Measurements from ENCODE around the gene NLRC3. TPM values are rescaled to one million over a fixed set of nuclear protein-coding genes. Genes with fewer than 3 reads are reported as not detected.

The NLRC3 gene
- polyA plus RNA-seq, 1 of the 3 experiments (the other 2 are of a cell fraction), result not detected

DNA sequence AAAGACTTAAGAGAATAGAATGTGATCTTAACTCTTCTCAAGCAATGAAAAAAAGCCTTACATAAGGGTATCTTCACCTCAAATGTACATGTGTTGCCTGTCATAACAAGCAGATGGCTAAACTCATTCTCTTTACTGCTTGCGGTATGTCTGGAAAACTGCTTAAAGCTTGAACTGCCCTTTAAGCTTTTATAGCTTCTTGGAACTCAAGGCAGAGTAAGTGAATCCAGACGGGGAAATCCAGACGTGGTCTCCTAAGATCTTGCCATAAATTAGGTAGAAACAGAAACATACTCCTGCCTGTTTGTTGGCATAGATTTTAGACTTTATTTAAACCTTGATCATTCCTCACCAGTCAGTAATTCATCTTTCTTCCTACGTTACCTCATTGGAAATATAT lies 56.8 kb downstream of the NLRC3 start:
- WGBS (ENCODE audit: low lambda C conversion rate), result 63% methylated on average over 4 of the region's 4 CpGs
- Histone ChIP-seq H3K9ac (no peak overlapping the region), H3K27ac (ENCODE audit: low read depth in 2 of 2, low read length in 1 of 2) (peak overlapping the region in 1 of 2 experiments; percentile 18; a peak in 1 of 4 replicates), H2AFZ (ENCODE audit: low read depth) (no peak overlapping the region), H3K4me2 (no peak overlapping the region), H3K9me3 (no peaks in the 10 kb centered on the region), H3K9me2 (no peaks in the 10 kb centered on the region), H3K36me3 (replicated peaks in 1 of 2; ENCODE audit: control insufficient read depth in 1 of 2, insufficient read depth in 2 of 2, low read length in 1 of 2) (peaks cover 39 to 62% of the 10 kb centered on the region in 2 experiments), H3K4me1 (ENCODE audit: control insufficient read depth in 1 of 2, insufficient read depth in 2 of 2, low read depth in 1 of 2, low read length in 1 of 2) (no peaks in the 10 kb centered on the region; a peak in 1 of 4 replicates), H3K79me2 (ENCODE audit: insufficient read depth) (no peaks in the 10 kb centered on the region), H3F3A (replicated peaks; ENCODE audit: insufficient read depth) (peaks cover 3% of the 10 kb centered on the region), H3K4me3 (ENCODE audit: low read depth in 2 of 2, low read length in 1 of 2) (no peak overlapping the region), H4K20me1 (ENCODE audit: insufficient read depth) (no peaks in the 10 kb centered on the region), H3K27me3 (ENCODE audit: insufficient read depth) (no peaks in the 10 kb centered on the region)
- CTCF ChIA-PET, result no interaction called here
- DNase-seq, result no peak
- POLR2A ChIA-PET, result no interaction called here
- TF ChIP-seq, protein P1, sequence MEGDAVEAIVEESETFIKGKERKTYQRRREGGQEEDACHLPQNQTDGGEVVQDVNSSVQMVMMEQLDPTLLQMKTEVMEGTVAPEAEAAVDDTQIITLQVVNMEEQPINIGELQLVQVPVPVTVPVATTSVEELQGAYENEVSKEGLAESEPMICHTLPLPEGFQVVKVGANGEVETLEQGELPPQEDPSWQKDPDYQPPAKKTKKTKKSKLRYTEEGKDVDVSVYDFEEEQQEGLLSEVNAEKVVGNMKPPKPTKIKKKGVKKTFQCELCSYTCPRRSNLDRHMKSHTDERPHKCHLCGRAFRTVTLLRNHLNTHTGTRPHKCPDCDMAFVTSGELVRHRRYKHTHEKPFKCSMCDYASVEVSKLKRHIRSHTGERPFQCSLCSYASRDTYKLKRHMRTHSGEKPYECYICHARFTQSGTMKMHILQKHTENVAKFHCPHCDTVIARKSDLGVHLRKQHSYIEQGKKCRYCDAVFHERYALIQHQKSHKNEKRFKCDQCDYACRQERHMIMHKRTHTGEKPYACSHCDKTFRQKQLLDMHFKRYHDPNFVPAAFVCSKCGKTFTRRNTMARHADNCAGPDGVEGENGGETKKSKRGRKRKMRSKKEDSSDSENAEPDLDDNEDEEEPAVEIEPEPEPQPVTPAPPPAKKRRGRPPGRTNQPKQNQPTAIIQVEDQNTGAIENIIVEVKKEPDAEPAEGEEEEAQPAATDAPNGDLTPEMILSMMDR (IDR thresholded peaks at IDR 0.05), result no peak
- TF ChIP-seq, protein P2, sequence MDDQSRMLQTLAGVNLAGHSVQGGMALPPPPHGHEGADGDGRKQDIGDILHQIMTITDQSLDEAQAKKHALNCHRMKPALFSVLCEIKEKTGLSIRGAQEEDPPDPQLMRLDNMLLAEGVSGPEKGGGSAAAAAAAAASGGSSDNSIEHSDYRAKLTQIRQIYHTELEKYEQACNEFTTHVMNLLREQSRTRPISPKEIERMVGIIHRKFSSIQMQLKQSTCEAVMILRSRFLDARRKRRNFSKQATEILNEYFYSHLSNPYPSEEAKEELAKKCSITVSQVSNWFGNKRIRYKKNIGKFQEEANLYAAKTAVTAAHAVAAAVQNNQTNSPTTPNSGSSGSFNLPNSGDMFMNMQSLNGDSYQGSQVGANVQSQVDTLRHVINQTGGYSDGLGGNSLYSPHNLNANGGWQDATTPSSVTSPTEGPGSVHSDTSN (IDR thresholded peaks at IDR 0.05), result no peak
- TF ChIP-seq, protein P3, sequence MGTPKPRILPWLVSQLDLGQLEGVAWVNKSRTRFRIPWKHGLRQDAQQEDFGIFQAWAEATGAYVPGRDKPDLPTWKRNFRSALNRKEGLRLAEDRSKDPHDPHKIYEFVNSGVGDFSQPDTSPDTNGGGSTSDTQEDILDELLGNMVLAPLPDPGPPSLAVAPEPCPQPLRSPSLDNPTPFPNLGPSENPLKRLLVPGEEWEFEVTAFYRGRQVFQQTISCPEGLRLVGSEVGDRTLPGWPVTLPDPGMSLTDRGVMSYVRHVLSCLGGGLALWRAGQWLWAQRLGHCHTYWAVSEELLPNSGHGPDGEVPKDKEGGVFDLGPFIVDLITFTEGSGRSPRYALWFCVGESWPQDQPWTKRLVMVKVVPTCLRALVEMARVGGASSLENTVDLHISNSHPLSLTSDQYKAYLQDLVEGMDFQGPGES (IDR thresholded peaks at IDR 0.05; ENCODE audit: low read depth, low read length), result no peak
- TF ChIP-seq, protein P4, sequence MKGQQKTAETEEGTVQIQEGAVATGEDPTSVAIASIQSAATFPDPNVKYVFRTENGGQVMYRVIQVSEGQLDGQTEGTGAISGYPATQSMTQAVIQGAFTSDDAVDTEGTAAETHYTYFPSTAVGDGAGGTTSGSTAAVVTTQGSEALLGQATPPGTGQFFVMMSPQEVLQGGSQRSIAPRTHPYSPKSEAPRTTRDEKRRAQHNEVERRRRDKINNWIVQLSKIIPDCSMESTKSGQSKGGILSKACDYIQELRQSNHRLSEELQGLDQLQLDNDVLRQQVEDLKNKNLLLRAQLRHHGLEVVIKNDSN (IDR thresholded peaks at IDR 0.05; ENCODE audit: borderline replicate concordance, low read depth), result no peak
- no peak for TF ChIP-seq RXRA (IDR thresholded peaks at IDR 0.05; ENCODE audit: borderline replicate concordance, low read depth)
- no peak for TF ChIP-seq SIN3A (IDR thresholded peaks at IDR 0.05; ENCODE audit: borderline replicate concordance, low read depth, low read length)
- TF ChIP-seq MEF2A (IDR thresholded peaks at IDR 0.05; ENCODE audit: borderline replicate concordance, low read depth), result no peak
- no peak for TF ChIP-seq CHD2 (IDR thresholded peaks at IDR 0.05; ENCODE audit: low read length, partially characterized antibody)
- TF ChIP-seq ELF1 (IDR thresholded peaks at IDR 0.05), result no peak
- TF ChIP-seq RFX5 (IDR thresholded peaks at IDR 0.05; ENCODE audit: low read length), result no peak
- no peak for TF ChIP-seq YY1 (IDR thresholded peaks at IDR 0.05; ENCODE audit: low read depth)
- TF ChIP-seq TAF1 (IDR thresholded peaks at IDR 0.05; ENCODE audit: borderline replicate concordance, low read depth, low read length), result no peak
- TF ChIP-seq, protein P5, sequence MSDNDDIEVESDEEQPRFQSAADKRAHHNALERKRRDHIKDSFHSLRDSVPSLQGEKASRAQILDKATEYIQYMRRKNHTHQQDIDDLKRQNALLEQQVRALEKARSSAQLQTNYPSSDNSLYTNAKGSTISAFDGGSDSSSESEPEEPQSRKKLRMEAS (IDR thresholded peaks at IDR 0.05; ENCODE audit: low read depth), result no peak
- TF ChIP-seq FOXM1 (IDR thresholded peaks at IDR 0.05; ENCODE audit: low read depth), result no peak
- TF ChIP-seq EP300 (IDR thresholded peaks at IDR 0.05; ENCODE audit: borderline replicate concordance in 1 of 2, low read depth in 1 of 2, low read length in 1 of 2), result no peak
- TF ChIP-seq POLR2AphosphoS5 (IDR thresholded peaks at IDR 0.05; ENCODE audit: low read depth, low read length), result no peak
